HEK293T (cell line): Measurements from ENCODE around the gene ZIC1.

Experiments used
- ARNT ChIP-seq: fragments of 450-650 bp; IDR thresholded peaks from 2 replicates; pipeline ENCODE4 v1.6.1; 2017; ENCODE audit warnings: mild to moderate bottlenecking
- ELF4 ChIP-seq: fragments of 450-650 bp; IDR thresholded peaks from 2 replicates; pipeline ENCODE4 v1.6.1; 2017; ENCODE audit warnings: antibody characterized with exemption
- FOXA1 ChIP-seq: fragments of 450-650 bp; IDR thresholded peaks from 2 replicates; pipeline ENCODE4 v1.6.1; 2016; ENCODE audit warnings: mild to moderate bottlenecking
- PKNOX1 ChIP-seq: fragments of 450-650 bp; IDR thresholded peaks from 2 replicates; pipeline ENCODE4 v1.6.1; 2016
- SP1 ChIP-seq: fragments of 450-650 bp; IDR thresholded peaks from 2 replicates; pipeline ENCODE4 v1.6.1; 2017
- SUZ12 ChIP-seq: fragments of 450-650 bp; IDR thresholded peaks from 2 replicates; pipeline ENCODE4 v1.6.1; 2016; ENCODE audit warnings: mild to moderate bottlenecking

- TF ChIP-seq SP1 (no peak), ELF4 (no peak), PKNOX1 (no peak), SUZ12 (no peak), FOXA1 (no peak), ARNT (no peak)
Observed at GRCh38 chr3:147396712-147397046, 12.5 kb upstream of the ZIC1 start.
